Cardiac muscle cell (in vitro differentiated cells and primary cell): Measurements from ENCODE around the gene GPBP1L1. TPM values are rescaled to one million over a fixed set of nuclear protein-coding genes. Genes with fewer than 3 reads are reported as not detected.

Source experiments
- DNase-seq, 2 donors: peaks; one replicate each; pipeline versions ENCODE4 v3.0.0 to v3.0.0-alpha.2; 2010 to 2017; ENCODE audit warnings: low read depth in 1 of 2, low spot score in 1 of 2
- H3K27ac ChIP-seq: fragments of 200-600 bp; sonication (generic); 2 replicates; pipeline ENCODE4 v1.5.1; 2016
- H3K27me3 ChIP-seq: fragments of 200-600 bp; sonication (generic); 2 replicates; pipeline ENCODE4 v1.6.0; 2016; ENCODE audit warnings: control low read depth
- H3K36me3 ChIP-seq: fragments of 200-600 bp; sonication (generic); 2 replicates; pipeline ENCODE4 v1.5.1; 2016; ENCODE audit warnings: control low read depth
- H3K4me1 ChIP-seq: fragments of 200-600 bp; sonication (generic); 2 replicates; pipeline ENCODE4 v1.8.1; 2017; ENCODE audit warnings: low read depth, mild to moderate bottlenecking, mixed run types
- H3K4me3 ChIP-seq: fragments of 200-600 bp; sonication (generic); 2 replicates; pipeline ENCODE4 v1.5.1; 2016; ENCODE audit warnings: mild to moderate bottlenecking
- H3K9me3 ChIP-seq: fragments of 200-600 bp; sonication (generic); 2 replicates; pipeline ENCODE4 v1.5.1; 2017; ENCODE audit warnings: low read depth, mild to moderate bottlenecking, control low read depth
- CTCF ChIP-seq: IDR thresholded peaks from 2 replicates; pipeline ENCODE4 v1.5.1; 2012; ENCODE audit warnings: low read depth, mild to moderate bottlenecking, low read length
- polyA plus RNA-seq: library from polyadenylated mRNA; unstranded; fragments of >200 nt; fragmentation: Nextera tagmentation; extraction: Ambion mirVana; gene quantifications from 2 replicates; pipeline ENCODE4 v1.2.1, GENCODE V29; 2016
- total RNA-seq: library from RNA; depleted of rRNA; stranded (reverse); fragments of >200 nt; gene quantifications from 2 replicates; pipeline ENCODE4 v1.2.3, GENCODE V29; 2016

GPBP1L1 gene
- total and polyA plus RNA-seq, 2 experiments from 2014 or later: 79.5 to 96.3 TPM

- no peak for TF ChIP-seq CTCF
- peak within 1 kb of the TSS; percentile 70 for H3K27ac ChIP-seq
Observed at GRCh38 chr1:45623972-45624371, 62.4 kb downstream of the GPBP1L1 start, which contains the start of gene CCDC17. CCDC17 (minus strand) TSS chr1:45624054; CDS start chr1:45623909, 145 bp downstream.

GRCh38 chr1:45622524-45623394 lies 63.6 kb downstream of the GPBP1L1 start:
- Histone ChIP-seq H3K36me3 (peaks cover 20% of the 10 kb centered on the region), H3K4me3 (no peak overlapping the region), H3K27me3 (no peaks in the 10 kb centered on the region), H3K9me3 (no peaks in the 10 kb centered on the region), H3K4me1 (no peaks in the 10 kb centered on the region), H3K27ac (peak overlapping the region; percentile 70)
- no peak for TF ChIP-seq CTCF
- DNase-seq: peak in 1 of 2 donors; percentile 24

More at GRCh38 chr1:45623972-45624371, 62.4 kb downstream of the GPBP1L1 start, which contains the start of gene CCDC17:
- Histone ChIP-seq H3K4me3 (no peak within 1 kb of the TSS), H3K4me1 (no peaks in the 10 kb centered on the region), H3K36me3 (peaks cover 25% of the 10 kb centered on the region), H3K9me3 (no peaks in the 10 kb centered on the region), H3K27me3 (no peaks in the 10 kb centered on the region)
- no peak for DNase-seq

- H3K27ac ChIP-seq: peak overlapping the region; percentile 70
Observed at GRCh38 chr1:45621895-45622523, 64.3 kb downstream of the GPBP1L1 start.

GRCh38 chr1:45621501-45621836 lies 64.9 kb downstream of the GPBP1L1 start:
- H3K36me3 ChIP-seq: peaks cover 24% of the 10 kb centered on the region
- no peak for DNase-seq

More at GRCh38 chr1:45621895-45622523, 64.3 kb downstream of the GPBP1L1 start:
- Histone ChIP-seq H3K27me3 (no peaks in the 10 kb centered on the region), H3K4me3 (no peak overlapping the region), H3K4me1 (no peaks in the 10 kb centered on the region), H3K9me3 (no peaks in the 10 kb centered on the region), H3K36me3 (peaks cover 22% of the 10 kb centered on the region)
- peak in 1 of 2 donors; percentile 15 for DNase-seq
- TF ChIP-seq CTCF: no peak

More at GRCh38 chr1:45621501-45621836, 64.9 kb downstream of the GPBP1L1 start:
- Histone ChIP-seq H3K9me3 (no peaks in the 10 kb centered on the region), H3K27ac (peak overlapping the region; percentile 70), H3K4me1 (no peaks in the 10 kb centered on the region), H3K27me3 (no peaks in the 10 kb centered on the region), H3K4me3 (no peak overlapping the region)
- TF ChIP-seq CTCF: no peak
